BLaER1 (cell line): ENCODE results near the gene RASGRP3.

Experiments
- H3K27ac ChIP-seq: shearing (Covaris generic); formaldehyde crosslinking; 2 replicates; pipeline ENCODE4 v1.8.1; 2022
- H3K27me3 ChIP-seq: shearing (Covaris generic); formaldehyde crosslinking; 2 replicates; pipeline ENCODE4 v1.8.1; 2022
- H3K36me3 ChIP-seq: shearing (Covaris generic); formaldehyde crosslinking; 2 replicates; pipeline ENCODE4 v1.8.1; 2022
- H3K4me1 ChIP-seq: shearing (Covaris generic); formaldehyde crosslinking; 2 replicates; pipeline ENCODE4 v1.8.1; 2022
- H3K4me2 ChIP-seq: shearing (Covaris generic); formaldehyde crosslinking; 2 replicates; pipeline ENCODE4 v1.8.1; 2022
- H3K4me3 ChIP-seq: shearing (Covaris generic); formaldehyde crosslinking; 2 replicates; pipeline ENCODE4 v1.8.1; 2022
- H3K9ac ChIP-seq: shearing (Covaris generic); formaldehyde crosslinking; 2 replicates; pipeline ENCODE4 v1.8.1; 2022
- H3K9me3 ChIP-seq: shearing (Covaris generic); formaldehyde crosslinking; 2 replicates; pipeline ENCODE4 v1.8.1; 2022
- H4K20me1 ChIP-seq: shearing (Covaris generic); formaldehyde crosslinking; 2 replicates; pipeline ENCODE4 v1.8.1; 2022
- Cebpa-rat ChIP-seq: shearing (Covaris generic); IDR thresholded peaks from 2 replicates; pipeline ENCODE4 v1.8.1; 2022

Gene RASGRP3

GRCh38 chr2:33607905-33608304, 131.5 kb downstream of the RASGRP3 start:
- H4K20me1 ChIP-seq = no peaks in the 10 kb centered on the region
- no peak overlapping the region for H3K4me3 ChIP-seq
- H3K4me1 ChIP-seq = no peaks in the 10 kb centered on the region
- no peak overlapping the region for H3K27ac ChIP-seq
- no peaks in the 10 kb centered on the region for H3K36me3 ChIP-seq
- H3K27me3 ChIP-seq = no peaks in the 10 kb centered on the region
- no peak overlapping the region for H3K4me2 ChIP-seq
- H3K9ac ChIP-seq = no peak overlapping the region
- TF ChIP-seq Cebpa-rat = no peak
- peaks cover 20% of the 10 kb centered on the region for H3K9me3 ChIP-seq

DNA sequence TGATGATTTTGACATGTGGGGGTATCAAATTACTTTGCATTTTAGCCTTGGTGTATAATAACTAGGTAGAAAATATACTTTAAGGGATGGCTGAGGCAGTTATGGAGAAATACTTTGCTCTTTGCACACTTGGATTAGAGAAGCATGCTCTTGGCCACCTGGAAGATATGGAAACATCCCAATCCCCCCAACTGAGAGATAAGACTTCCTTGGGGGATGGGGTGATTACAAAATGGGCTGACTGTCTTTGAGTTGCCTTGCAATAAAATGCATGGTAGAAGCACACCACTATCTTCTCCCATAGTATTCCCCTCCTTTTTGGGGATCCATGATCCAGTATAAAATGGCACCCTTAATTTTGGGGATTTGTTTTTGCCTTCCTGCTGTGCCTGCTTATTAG, 137.7 kb downstream of the RASGRP3 start:
- no peaks in the 10 kb centered on the region for H3K36me3 ChIP-seq
- peaks cover 48% of the 10 kb centered on the region for H3K9me3 ChIP-seq
- no peak overlapping the region for H3K4me3 ChIP-seq
- TF ChIP-seq Cebpa-rat = no peak
- no peak overlapping the region for H3K9ac ChIP-seq
- H3K4me1 ChIP-seq = no peaks in the 10 kb centered on the region
- H4K20me1 ChIP-seq = no peaks in the 10 kb centered on the region
- no peak overlapping the region for H3K4me2 ChIP-seq
- H3K27ac ChIP-seq = no peak overlapping the region
- H3K27me3 ChIP-seq = no peaks in the 10 kb centered on the region
